IPS-18a (cell line): ENCODE results near the gene NKG7.

Experiments
- H3K27ac ChIP-seq: one replicate; pipeline ENCODE4 v1.5.1; 2013; ENCODE audit warnings: low read length
- H3K27me3 ChIP-seq: one replicate; pipeline ENCODE4 v1.6.1; 2013; ENCODE audit warnings: mild to moderate bottlenecking, low read length; ENCODE audit not compliant: control insufficient read depth, insufficient read depth
- H3K36me3 ChIP-seq: one replicate; pipeline ENCODE4 v1.6.1; 2013; ENCODE audit warnings: low read depth, low read length; ENCODE audit not compliant: control insufficient read depth
- H3K4me1 ChIP-seq: one replicate; pipeline ENCODE4 v1.6.1; 2013; ENCODE audit warnings: low read depth, low read length; ENCODE audit not compliant: control insufficient read depth
- H3K4me3 ChIP-seq: one replicate; pipeline ENCODE4 v1.5.1; 2013; ENCODE audit warnings: low read length
- H3K9ac ChIP-seq: one replicate; pipeline ENCODE4 v1.6.1; 2013; ENCODE audit warnings: mild to moderate bottlenecking, low read length, moderate library complexity
- H3K9me3 ChIP-seq: one replicate; pipeline ENCODE4 v1.6.1; 2013; ENCODE audit warnings: low read depth, low read length; ENCODE audit not compliant: control insufficient read depth

NKG7 gene

DNA sequence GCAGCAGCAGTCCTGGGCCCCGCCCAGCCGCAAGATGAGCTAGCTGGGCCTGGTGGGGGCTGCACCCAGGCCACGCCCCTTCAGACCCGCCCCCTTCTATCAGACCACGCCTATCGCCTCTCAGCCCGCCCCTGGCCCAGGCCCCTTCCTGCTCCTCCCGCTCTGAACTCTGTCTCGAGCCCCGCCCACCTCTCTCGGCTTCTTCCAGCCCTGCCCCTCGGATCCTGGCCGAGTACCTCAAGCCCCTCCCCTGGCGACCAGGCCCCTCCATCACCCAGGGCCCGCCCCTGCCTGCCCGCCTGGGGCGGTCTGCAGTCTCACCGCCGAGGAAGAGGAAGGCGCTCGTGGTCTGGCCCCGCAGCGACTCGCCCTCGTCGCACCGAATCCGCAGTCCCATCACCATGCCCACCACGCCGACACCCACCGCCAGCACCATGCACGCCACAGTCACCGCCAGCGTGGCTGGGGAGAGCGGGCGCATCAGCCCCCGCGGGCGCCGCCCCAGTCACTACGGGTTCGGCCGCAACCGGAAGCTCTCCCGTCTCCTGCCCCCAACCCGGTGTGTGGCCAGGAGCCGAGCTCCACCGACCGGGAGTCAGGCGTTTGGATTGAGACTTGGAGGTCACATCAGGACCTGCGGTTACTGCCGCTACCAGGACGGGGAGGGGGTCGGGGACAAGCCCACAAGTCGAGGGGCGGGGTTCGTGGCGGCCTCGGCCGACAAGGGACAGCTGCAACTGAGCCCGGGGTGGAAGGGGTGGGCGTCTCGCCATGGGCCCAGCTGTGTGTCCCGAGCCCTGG is 4.7 kb downstream of the NKG7 start:
- H3K9ac ChIP-seq: peak overlapping the region; percentile 69
- peaks cover 13% of the 10 kb centered on the region for H3K4me1 ChIP-seq
- H3K9me3 ChIP-seq: no peaks in the 10 kb centered on the region
- H3K27ac ChIP-seq: peak overlapping the region; percentile 49
- no peaks in the 10 kb centered on the region for H3K36me3 ChIP-seq
- peak overlapping the region; percentile 91 for H3K4me3 ChIP-seq
- H3K27me3 ChIP-seq: no peaks in the 10 kb centered on the region

DNA sequence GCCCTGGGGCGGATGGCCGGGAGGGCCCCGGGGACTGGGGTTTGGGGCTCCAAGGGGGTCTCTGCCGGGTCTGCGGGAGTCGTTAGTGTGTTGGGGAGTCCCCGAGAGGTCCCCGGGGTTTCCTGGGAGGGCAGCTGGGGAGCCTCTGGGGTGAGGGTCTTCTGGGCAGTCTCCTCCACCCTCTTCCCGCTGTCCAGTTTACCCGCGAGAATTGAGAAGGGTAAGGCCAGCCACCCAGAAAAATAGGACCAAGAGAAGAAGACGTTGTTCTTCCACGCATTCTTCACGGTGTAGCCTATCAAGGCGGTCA is 5.2 kb downstream of the NKG7 start:
- Histone ChIP-seq H3K4me1 (peaks cover 13% of the 10 kb centered on the region), H3K9me3 (no peaks in the 10 kb centered on the region), H3K4me3 (peak overlapping the region; percentile 91), H3K27ac (no peak overlapping the region), H3K9ac (peak overlapping the region; percentile 69), H3K36me3 (no peaks in the 10 kb centered on the region), H3K27me3 (no peaks in the 10 kb centered on the region)

DNA sequence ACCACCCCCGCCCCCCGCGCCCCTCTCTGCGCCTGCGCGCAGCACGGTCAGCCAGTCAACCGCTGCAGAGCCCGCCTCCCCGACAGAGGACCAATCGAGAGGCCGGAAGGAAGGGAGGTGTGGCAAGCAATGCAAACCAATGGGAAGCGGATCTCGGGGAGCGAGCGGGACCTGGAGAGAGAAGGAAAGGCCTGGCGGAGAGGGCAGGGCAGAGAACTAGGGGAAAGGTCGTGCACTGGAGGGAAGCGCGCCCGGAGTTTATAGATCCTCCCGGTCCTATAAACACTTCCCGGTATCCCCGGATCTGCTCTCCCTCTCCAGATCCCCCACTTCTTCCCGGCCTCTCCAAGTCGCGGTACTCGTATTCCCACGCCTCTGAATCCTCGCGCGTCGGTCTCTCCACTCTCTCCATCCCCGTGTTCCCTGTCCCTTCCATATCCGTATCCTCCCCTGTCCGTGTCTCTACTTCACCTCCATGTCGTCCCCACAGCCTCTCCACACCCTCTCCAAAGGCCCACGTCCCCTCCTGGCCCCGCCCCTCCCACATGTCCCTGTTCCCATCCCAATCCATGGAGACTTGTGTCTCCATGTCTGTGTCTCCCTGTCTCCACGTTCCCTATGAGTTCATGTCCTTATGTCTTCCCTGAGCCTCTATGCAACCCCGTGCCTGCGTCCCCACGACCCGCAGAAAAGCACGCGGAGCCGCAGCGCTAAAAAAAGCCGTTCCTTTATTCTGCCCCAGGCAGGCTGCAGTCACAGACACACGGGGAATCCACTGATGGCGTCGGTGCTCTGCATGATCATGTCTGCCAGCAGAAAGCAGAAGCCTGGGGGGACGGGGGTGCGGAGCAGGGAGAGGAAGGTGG is 5.8 kb downstream of the NKG7 start:
- Histone ChIP-seq H3K9me3 (no peaks in the 10 kb centered on the region), H3K36me3 (no peaks in the 10 kb centered on the region), H3K27me3 (no peaks in the 10 kb centered on the region), H3K9ac (peak overlapping the region; percentile 69), H3K27ac (peak overlapping the region; percentile 19), H3K4me3 (peak overlapping the region; percentile 91), H3K4me1 (peaks cover 13% of the 10 kb centered on the region)

DNA sequence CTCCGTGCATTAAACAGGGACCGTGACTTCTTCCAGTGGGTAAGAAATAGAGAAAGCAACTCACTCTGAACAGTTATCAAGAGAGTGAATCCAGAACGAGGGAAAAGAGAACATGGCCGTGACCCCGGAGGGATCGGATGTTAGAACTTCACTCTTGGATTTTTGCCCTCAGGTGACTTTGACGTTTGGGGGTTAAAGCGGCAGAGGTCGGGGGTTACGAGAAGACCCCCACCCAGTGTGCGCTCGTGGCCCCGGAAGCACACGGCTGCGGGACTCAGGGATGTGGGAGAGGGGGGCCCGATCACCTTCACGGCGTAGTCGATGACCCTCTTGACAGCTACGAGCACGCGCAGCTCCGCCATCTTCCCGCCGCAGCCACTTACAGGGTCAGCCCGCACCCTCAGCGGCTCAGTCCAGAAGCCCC is 6.5 kb downstream of the NKG7 start, which contains the start of gene ETFB:
Gene ETFB, minus strand, starts transcription at position 424 of the 424 bp plus-strand sequence. Its CDS starts 62 bp downstream, at position 362.
- H3K4me3 ChIP-seq: peak within 1 kb of the TSS; percentile 91
- H3K9me3 ChIP-seq: no peaks in the 10 kb centered on the region
- H3K27me3 ChIP-seq: no peaks in the 10 kb centered on the region
- H3K27ac ChIP-seq: peak within 1 kb of the TSS; percentile 19
- peaks cover 13% of the 10 kb centered on the region for H3K4me1 ChIP-seq
- no peaks in the 10 kb centered on the region for H3K36me3 ChIP-seq
- peak within 1 kb of the TSS; percentile 69 for H3K9ac ChIP-seq

DNA sequence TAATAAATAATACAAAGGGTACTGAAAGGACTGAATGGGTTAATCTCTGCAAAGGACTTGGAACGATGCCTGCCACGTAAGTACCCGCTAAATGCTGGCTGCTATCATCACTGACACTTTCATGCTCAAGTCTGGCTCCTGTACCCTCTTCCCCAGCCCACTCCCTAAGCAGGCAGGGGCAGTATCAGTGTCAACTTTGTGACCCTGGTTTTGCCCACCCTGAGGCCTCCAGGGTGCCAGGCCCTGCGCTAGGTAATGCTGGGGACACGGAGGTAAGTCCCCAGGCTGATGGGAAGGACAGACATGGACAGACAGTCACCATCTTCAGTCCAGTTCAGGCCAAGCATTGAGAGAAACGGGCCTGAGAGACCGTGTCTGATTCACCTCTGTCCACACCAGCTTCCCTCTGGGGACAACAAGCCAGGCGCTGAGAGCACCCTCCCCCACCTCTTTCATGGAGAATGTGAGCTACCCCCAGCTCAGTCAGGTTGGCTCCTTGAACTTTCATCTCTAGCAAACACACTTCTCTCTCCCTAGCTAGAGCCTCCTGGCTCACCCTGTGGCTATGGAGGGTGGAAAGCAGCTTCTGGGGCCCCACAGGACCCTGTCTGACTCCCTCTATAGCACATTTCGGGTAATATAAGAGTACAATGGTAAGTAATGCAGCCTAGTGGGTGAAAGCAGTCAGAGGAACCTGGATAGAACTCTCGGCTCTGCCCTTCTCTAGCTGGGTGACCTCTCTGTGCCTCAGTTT is 7.1 kb downstream of the NKG7 start:
- Histone ChIP-seq H3K9me3 (no peaks in the 10 kb centered on the region), H3K27ac (no peak overlapping the region), H3K27me3 (no peaks in the 10 kb centered on the region), H3K36me3 (no peaks in the 10 kb centered on the region), H3K4me3 (peak overlapping the region; percentile 82), H3K4me1 (peaks cover 13% of the 10 kb centered on the region), H3K9ac (peak overlapping the region; percentile 34)

DNA sequence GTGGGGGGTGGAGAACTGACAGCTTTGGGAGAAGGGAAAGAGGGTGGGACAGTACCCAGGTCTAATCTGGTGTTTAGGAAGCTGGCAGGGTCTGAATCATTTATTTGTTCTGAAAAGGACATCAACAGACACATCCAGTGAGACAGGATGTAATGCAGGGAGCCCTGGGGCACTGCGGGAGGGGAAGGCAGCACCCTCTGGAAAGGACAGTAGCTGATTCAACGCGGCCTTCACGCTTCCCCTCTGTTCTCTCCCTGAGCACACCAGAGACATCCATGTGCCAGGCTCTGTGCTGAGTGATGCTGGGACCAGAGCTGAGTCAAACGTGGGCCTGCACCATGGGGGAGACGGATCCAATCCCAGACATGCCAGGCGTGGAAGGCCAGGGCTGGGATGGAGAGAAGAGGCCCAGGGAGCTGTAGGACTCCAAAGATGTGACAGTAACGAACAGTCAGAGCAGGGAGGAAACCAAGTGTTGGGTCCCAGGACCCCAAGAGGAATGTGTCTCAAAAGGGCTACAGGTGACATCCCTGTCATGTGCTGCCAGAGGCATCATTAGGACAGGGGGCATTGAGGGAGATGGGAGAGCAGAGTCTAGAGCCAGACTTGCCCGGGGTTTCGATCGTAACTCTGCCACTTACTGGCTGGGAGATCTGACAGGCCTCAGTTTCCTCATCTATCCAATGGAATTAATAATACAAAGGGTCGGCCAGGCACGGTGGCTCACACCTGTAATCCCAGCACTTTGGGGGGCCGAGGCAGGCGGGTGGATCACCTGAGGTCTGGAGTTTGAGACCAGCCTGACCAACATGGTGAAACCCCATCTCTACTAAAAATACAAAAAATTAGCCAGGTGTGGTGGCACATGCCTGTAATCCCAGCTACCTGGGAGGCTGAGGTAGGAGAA is 8.0 kb downstream of the NKG7 start:
- Histone ChIP-seq H3K27me3 (no peaks in the 10 kb centered on the region), H3K4me1 (peaks cover 13% of the 10 kb centered on the region), H3K9me3 (no peaks in the 10 kb centered on the region), H3K4me3 (no peak overlapping the region), H3K9ac (no peak overlapping the region), H3K36me3 (no peaks in the 10 kb centered on the region), H3K27ac (no peak overlapping the region)

DNA sequence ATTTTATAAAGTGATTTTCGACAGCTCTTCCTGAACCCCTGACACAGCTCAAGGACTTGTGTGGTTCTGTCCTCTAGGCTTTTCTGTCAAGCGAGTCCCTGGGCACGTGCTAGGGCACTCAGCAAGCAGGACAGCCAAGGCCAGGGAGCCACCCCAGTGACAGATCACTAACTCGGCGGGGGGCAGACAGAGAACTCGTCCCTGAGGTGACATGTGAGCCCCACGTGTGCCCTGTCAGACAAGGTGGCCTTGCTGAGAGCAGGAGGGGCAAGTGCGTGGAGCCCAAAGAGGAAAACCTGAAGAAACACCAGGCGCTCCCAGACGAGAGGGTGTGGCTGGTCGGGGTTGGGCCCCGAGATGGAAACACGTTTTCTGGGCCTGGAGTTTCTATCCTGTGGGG is 11.2 kb downstream of the NKG7 start:
- Histone ChIP-seq H3K9ac (no peak overlapping the region), H3K36me3 (no peaks in the 10 kb centered on the region), H3K9me3 (no peaks in the 10 kb centered on the region), H3K4me3 (no peak overlapping the region), H3K4me1 (peaks cover 7% of the 10 kb centered on the region), H3K27me3 (no peaks in the 10 kb centered on the region), H3K27ac (no peak overlapping the region)

DNA sequence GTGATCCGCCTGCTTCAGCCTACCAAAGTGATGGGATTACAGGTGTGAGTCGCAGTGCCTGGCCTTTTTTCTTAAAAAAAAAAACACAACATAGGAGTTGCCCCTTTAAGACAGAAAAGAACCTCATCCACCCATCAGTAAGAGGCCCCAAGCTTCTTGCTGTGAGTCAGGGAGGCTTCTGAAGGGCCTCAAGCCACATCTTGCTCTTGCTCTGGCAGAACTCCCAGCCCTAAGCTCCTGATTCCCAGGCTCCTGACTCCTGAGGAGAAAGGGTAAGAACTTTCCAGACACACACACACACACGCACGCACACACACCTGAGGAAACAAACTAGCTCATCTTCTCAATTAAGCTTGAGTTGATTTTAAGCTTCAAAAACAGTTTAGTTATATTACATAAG is 13.2 kb downstream of the NKG7 start:
- Histone ChIP-seq H3K36me3 (no peaks in the 10 kb centered on the region), H3K27ac (no peak overlapping the region), H3K4me1 (peaks cover 7% of the 10 kb centered on the region), H3K27me3 (no peaks in the 10 kb centered on the region), H3K9me3 (no peaks in the 10 kb centered on the region), H3K4me3 (no peak overlapping the region), H3K9ac (no peak overlapping the region)

DNA sequence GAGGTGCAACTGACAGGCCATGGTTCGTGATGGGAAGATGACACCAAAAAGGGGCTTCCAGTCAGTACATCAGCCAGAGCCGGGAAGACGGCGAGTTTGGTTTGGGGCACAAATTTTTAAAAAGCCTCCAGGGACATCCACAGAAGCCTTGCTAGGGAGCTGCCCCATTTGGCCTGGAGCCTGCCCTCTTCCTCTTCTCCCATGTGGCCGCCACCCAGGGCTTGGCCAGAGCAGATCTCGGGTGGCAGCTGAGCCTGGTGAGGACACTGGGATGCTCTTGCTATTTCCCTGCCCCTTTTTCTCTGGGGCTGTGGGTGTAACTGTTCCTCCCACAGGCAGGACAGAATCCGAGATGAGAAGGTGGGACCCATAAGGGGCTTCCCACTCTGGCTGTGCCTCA is 14.5 kb downstream of the NKG7 start:
- no peaks in the 10 kb centered on the region for H3K36me3 ChIP-seq
- H3K27ac ChIP-seq: no peak overlapping the region
- H3K9me3 ChIP-seq: no peaks in the 10 kb centered on the region
- no peaks in the 10 kb centered on the region for H3K27me3 ChIP-seq
- H3K4me1 ChIP-seq: peaks cover 11% of the 10 kb centered on the region
- H3K4me3 ChIP-seq: no peak overlapping the region
- H3K9ac ChIP-seq: no peak overlapping the region

DNA sequence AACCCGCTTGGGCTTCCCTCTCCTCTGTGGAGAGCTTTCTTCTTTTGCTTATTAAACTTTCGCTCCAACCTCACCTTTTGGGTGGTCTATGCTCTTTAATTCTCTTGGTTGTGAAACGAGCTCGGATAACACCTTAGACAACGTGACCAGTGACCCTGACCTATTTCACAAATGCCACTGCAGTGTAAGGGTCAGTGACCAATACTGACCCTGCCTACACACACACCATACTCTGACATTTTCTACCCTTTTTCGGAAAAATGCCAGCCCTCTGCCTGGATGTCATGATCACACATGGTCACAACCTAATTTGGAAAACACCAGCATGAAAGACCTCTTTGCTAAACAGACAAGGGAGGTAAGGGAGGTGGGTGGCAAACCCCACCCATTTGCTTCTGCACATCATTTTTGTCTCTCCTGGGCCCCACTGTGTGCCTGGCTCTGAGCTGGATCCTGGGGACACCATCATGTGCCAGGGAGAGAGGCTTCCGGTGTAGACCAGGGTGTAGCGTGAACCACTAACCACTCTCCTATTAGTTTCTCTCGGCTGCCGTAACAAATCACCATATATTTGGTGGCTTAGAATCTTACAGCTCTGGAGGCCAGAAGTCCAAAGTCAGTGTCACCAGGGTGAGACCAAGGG is 16.2 kb downstream of the NKG7 start:
- Histone ChIP-seq H3K27me3 (no peaks in the 10 kb centered on the region), H3K9ac (no peak overlapping the region), H3K4me3 (no peak overlapping the region), H3K36me3 (no peaks in the 10 kb centered on the region), H3K27ac (no peak overlapping the region), H3K9me3 (no peaks in the 10 kb centered on the region), H3K4me1 (peaks cover 11% of the 10 kb centered on the region)
